ENCODE data around the gene EFCAB6.

GRCh38 chr22:43667656-43668055, 144.4 kb downstream of the EFCAB6 start:
- no peak for TF ChIP-seq MAX (IDR thresholded peaks at IDR 0.05)
- TF ChIP-seq CTCF (IDR thresholded peaks at IDR 0.05; ENCODE audit: low read depth, low read length, missing input control) = no peak
- no peak for TF ChIP-seq GABPA (IDR thresholded peaks at IDR 0.05 in 1 of 2, conservative IDR thresholded peaks at IDR 0.05 in 1 of 2)
- TF ChIP-seq SP1 (IDR thresholded peaks at IDR 0.05) = no peak
- no peak for TF ChIP-seq JUND (IDR thresholded peaks at IDR 0.05)
- no peak for TF ChIP-seq REST (IDR thresholded peaks at IDR 0.05)
- TF ChIP-seq TAF1 (conservative IDR thresholded peaks at IDR 0.05) = no peak
- TF ChIP-seq EGR1 (IDR thresholded peaks at IDR 0.05; ENCODE audit: low read depth in 2 of 2) = no peak
- no peak for TF ChIP-seq FOXA1 (IDR thresholded peaks at IDR 0.05)
- no peak for TF ChIP-seq YY1 (IDR thresholded peaks at IDR 0.05)
- no peak for TF ChIP-seq RAD21 (IDR thresholded peaks at IDR 0.05)
- no peak for TF ChIP-seq ATF3 (IDR thresholded peaks at IDR 0.05)
- no peak for TF ChIP-seq ZBTB33 (IDR thresholded peaks at IDR 0.05)
